HepG2 (cell line): Measurements from ENCODE around the gene DNAL4. TPM values are rescaled to one million over a fixed set of nuclear protein-coding genes. Genes with fewer than 3 reads are reported as not detected.

Experiments
- ATAC-seq: fragments of 200-7000 bp; cut with Tn5 transposase; 3 replicates; pipeline ENCODE4 v1.9.1; 2020; ENCODE audit warnings: mild to moderate bottlenecking, moderate library complexity
- BruUV-seq: library from RNA; stranded (reverse); fragments of 400-500 nt; replicated peaks from 2 replicates; lab custom pipeline; 2021; lab: Mats Ljungman, UMichigan
- CTCF ChIA-PET: fragments of 300-600 bp; formaldehyde crosslinking; extraction: SDS; loops from one replicate; lab custom pipeline; 2021; ENCODE audit warnings: low total read pairs, inconsistent platforms, low intra/inter-chr PET ratio; lab: Yijun Ruan, JAX
- POLR2A ChIA-PET: fragments of 350-600 bp; sonication (Branson Sonifier 250); formaldehyde crosslinking; loops from one replicate; lab custom pipeline; 2020; ENCODE audit warnings: antibody characterized with exemption, inconsistent platforms; lab: Yijun Ruan, JAX
- DNase-seq: peaks from one replicate; pipeline ENCODE4 v3.0.0-alpha.2; 2015; ENCODE audit warnings: low spot score
- FAIRE-seq: peaks from 3 replicates; lab custom pipeline; 2011; peaks lifted over from hg19 to GRCh38; lab: Jason Lieb, UNC
- H2AFZ ChIP-seq: one replicate; pipeline ENCODE4 v1.6.1; 2011; ENCODE audit warnings: low read length, inconsistent platforms
- H3K27ac ChIP-seq: fragments of 300-600 bp; 3 replicates; pipeline ENCODE4 v1.8.0; 2011; ENCODE audit warnings: mixed run types, mild to moderate bottlenecking, mixed read lengths, low read length, inconsistent platforms; ENCODE audit not compliant: insufficient read depth; ENCODE audit errors: extremely low read length
- H3K27me3 ChIP-seq, 2 experiments: fragments of 200-600 bp in 1 of 2; 2 replicates in 1 of 2; 3 replicates in 1 of 2; pipeline versions ENCODE4 v1.6.0 to v1.8.0; 2011; ENCODE audit warnings: low read length in 2 of 2, mild to moderate bottlenecking in 2 of 2, moderate library complexity in 2 of 2, inconsistent platforms in 1 of 2; ENCODE audit not compliant: insufficient read depth in 2 of 2, control insufficient read depth in 1 of 2
- H3K36me3 ChIP-seq, 2 experiments: fragments of 200-600 bp in 1 of 2; replicated peaks in 1 of 2; 2 replicates in 1 of 2; 3 replicates in 1 of 2; pipeline versions ENCODE4 v1.5.1 to v1.8.0; 2011; ENCODE audit warnings: low read length in 2 of 2, inconsistent platforms in 1 of 2; ENCODE audit not compliant: insufficient read depth in 2 of 2, control insufficient read depth in 1 of 2
- H3K4me1 ChIP-seq: 2 replicates; pipeline ENCODE4 v1.5.1; 2012; ENCODE audit warnings: low read length, inconsistent platforms; ENCODE audit not compliant: insufficient read depth
- H3K4me2 ChIP-seq: 2 replicates; pipeline ENCODE4 v1.6.0; 2011; ENCODE audit warnings: low read depth, low read length, inconsistent platforms
- H3K4me3 ChIP-seq, 3 experiments: fragments of 200-600 bp in 1 of 3; sonication (generic), shearing (Covaris generic) in 1 of 3; replicated peaks in 1 of 3; 2 replicates each; pipeline ENCODE4 v1.5.1; 2011 to 2016; ENCODE audit warnings: low read length in 3 of 3, inconsistent platforms in 2 of 3, low read depth in 2 of 3, mild to moderate bottlenecking in 2 of 3, control low read depth in 1 of 3, mixed read lengths in 1 of 3; ENCODE audit not compliant: insufficient read depth in 1 of 3
- H3K79me2 ChIP-seq: one replicate; pipeline ENCODE4 v1.6.1; 2011; ENCODE audit warnings: low read length, inconsistent platforms; ENCODE audit not compliant: insufficient read depth
- H3K9ac ChIP-seq: 2 replicates; pipeline ENCODE4 v1.6.0; 2011; ENCODE audit warnings: mild to moderate bottlenecking, low read depth, low read length, inconsistent platforms; ENCODE audit not compliant: insufficient read depth
- H3K9me3 ChIP-seq: 2 replicates; pipeline ENCODE4 v1.5.1; 2012; ENCODE audit warnings: mild to moderate bottlenecking, low read length
- H4K20me1 ChIP-seq: 2 replicates; pipeline ENCODE4 v1.6.0; 2011; ENCODE audit warnings: inconsistent platforms, mild to moderate bottlenecking, low read length, moderate library complexity; ENCODE audit not compliant: insufficient read depth
- AKAP8 ChIP-seq: sonication (generic); formaldehyde crosslinking; IDR thresholded peaks from 2 replicates; pipeline ENCODE4 v1.5.1; 2020; ENCODE audit warnings: mild to moderate bottlenecking, missing genetic modification reagents
- CEBPB ChIP-seq: IDR thresholded peaks from 2 replicates; pipeline ENCODE4 v1.6.1; 2011; ENCODE audit warnings: low read depth, low read length, improper control_type of control experiment, borderline replicate concordance
- HOXA5 ChIP-seq: sonication (generic); formaldehyde crosslinking; IDR thresholded peaks from 2 replicates; pipeline ENCODE4 v1.4.0; 2020; ENCODE audit warnings: missing genetic modification reagents
- REXO4 ChIP-seq: sonication (generic); formaldehyde crosslinking; IDR thresholded peaks from 2 replicates; pipeline ENCODE4 v1.8.0; 2022; ENCODE audit warnings: missing genetic modification reagents, mild to moderate bottlenecking, borderline replicate concordance
- SRF ChIP-seq: IDR thresholded peaks from 2 replicates; pipeline ENCODE4 v1.6.1; 2011; ENCODE audit warnings: mild to moderate bottlenecking, low read depth, low read length, moderate library complexity
- STAT5B ChIP-seq: sonication (generic); formaldehyde crosslinking; IDR thresholded peaks from 2 replicates; pipeline ENCODE4 v1.4.0; 2020; ENCODE audit warnings: missing genetic modification reagents
- ZNF17 ChIP-seq: sonication (generic); formaldehyde crosslinking; IDR thresholded peaks from 2 replicates; pipeline ENCODE4 v1.5.0; 2020; ENCODE audit warnings: mild to moderate bottlenecking, missing genetic modification reagents
- ZNF20 ChIP-seq: sonication (generic); formaldehyde crosslinking; IDR thresholded peaks from 2 replicates; pipeline ENCODE4 v1.4.0; 2020; ENCODE audit warnings: mild to moderate bottlenecking, moderate library complexity, missing genetic modification reagents
- ZNF569 ChIP-seq: sonication (generic); formaldehyde crosslinking; IDR thresholded peaks from 2 replicates; pipeline ENCODE4 v1.5.0; 2020; ENCODE audit warnings: mild to moderate bottlenecking, missing genetic modification reagents, moderate library complexity, borderline replicate concordance
- ZNF766 ChIP-seq: sonication (generic); formaldehyde crosslinking; IDR thresholded peaks from 2 replicates; pipeline ENCODE4 v1.5.0; 2020; ENCODE audit warnings: missing genetic modification reagents, borderline replicate concordance
- whole genome bisulfite sequencing: methylation state at CpG from one replicate; pipeline ENCODE4 v1.1.6; 2017; ENCODE audit warnings: low lambda C conversion rate; 5-methylcytosine and 5-hydroxymethylcytosine counted together
- in situ Hi-C: cut with HindIII; loops from 2 replicates; pipeline ENCODE4 v1.10.0; 2017; ENCODE audit warnings: low pct_unique_long_range_greater_than_20kb; ENCODE audit not compliant: extremely low pct_ligation_motif_present
- intact Hi-C: fragments of 100-400 bp; cut with micrococcal nuclease; formaldehyde crosslinking; loops from one replicate; pipeline ENCODE4 v1.10.0; 2022; ENCODE audit not compliant: unreplicated experiment
- polyA plus RNA-seq, 8 experiments: library from polyadenylated mRNA; depleted of rRNA in 3 of 8; stranded (reverse) in 7 of 8; unstranded in 1 of 8; fragments of >200 nt; fragmentation: Illumina TruSeq in 4 of 8; extraction: Trizol in 4 of 8; gene quantifications; 2 replicates each; pipeline versions ENCODE4 v1.2.1 to v1.2.3, GENCODE V29; 2011 to 2016; ENCODE audit warnings: low read depth in 4 of 8, missing spikeins in 1 of 8, mixed read lengths in 1 of 8; ENCODE audit not compliant: insufficient read depth in 1 of 8
- total RNA-seq, 5 experiments: library from RNA; depleted of rRNA; stranded (reverse); fragments of >200 nt; fragmentation: Illumina TruSeq; extraction: Trizol; gene quantifications; 2 replicates each; pipeline ENCODE4 v1.2.3, GENCODE V29; 2016; ENCODE audit warnings: low read depth in 1 of 5
- TF ChIP-seq, protein P1 (sequence below): IDR thresholded peaks from 2 replicates; pipeline ENCODE4 v1.6.1; 2018; ENCODE audit warnings: missing genetic modification reagents
- TF ChIP-seq, protein P2 (sequence below): sonication (generic); formaldehyde crosslinking; IDR thresholded peaks from 2 replicates; pipeline ENCODE4 v1.4.0; 2020; ENCODE audit warnings: missing genetic modification reagents
- TF ChIP-seq, protein P3 (sequence below): sonication (generic); formaldehyde crosslinking; IDR thresholded peaks from 2 replicates; pipeline ENCODE4 v1.4.0; 2020; ENCODE audit warnings: missing genetic modification reagents; ENCODE audit errors: not compliant biosample characterization
- TF ChIP-seq, protein P4 (sequence below): sonication (generic); formaldehyde crosslinking; IDR thresholded peaks from 2 replicates; pipeline ENCODE4 v1.4.0; 2020; ENCODE audit warnings: mild to moderate bottlenecking, low read depth, missing genetic modification reagents

Gene DNAL4
- total and polyA plus RNA-seq, 2 of the 13 experiments (the other 11 are each of a cell fraction or from before 2014, with no cell fraction given), result 8.0 to 10.7 TPM

DNA sequence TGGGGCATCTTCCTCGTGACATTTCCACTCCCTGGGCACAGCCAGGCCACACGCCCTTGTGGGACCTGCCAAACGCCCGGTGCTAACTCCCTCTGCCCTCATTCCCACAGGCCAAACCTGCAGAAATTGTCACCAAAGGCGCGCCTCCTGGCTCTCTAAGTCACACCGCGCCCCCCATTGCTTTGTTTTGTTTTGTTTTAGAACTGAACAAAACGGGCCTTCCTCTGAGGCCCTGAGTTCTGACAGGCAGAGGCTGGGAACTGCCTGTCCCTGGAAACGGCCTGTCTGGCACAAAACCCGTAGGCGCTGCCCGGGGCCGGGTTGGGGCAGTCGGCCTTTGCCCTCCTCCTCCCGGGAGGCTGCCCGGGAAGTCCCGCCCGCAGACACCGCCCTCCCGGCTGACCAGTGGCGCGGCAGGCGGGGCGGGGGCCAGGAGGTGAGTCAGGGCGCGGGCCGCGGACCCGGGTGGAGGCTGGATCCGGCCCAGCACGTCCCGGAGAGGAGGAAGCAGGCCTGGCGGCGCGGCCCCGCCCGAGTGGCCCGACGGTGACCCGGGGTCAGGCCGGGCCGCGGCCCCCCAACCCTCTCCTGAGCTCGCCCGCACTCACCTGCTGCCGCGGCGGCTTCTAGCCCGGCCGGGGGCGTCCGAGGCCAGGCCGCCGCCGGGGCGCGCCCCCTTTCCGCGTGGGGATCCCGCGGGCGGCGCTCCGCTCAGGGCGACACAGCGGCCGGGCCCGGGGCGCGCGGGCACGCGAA, 38.6 kb downstream of the DNAL4 start:
- FAIRE-seq (no peak), ATAC-seq (peak; percentile 79), DNase-seq (peak; percentile 80)
- Histone ChIP-seq H3K36me3 (peaks cover 19 to 26% of the 10 kb centered on the region in 2 experiments; a peak in 4 of 5 replicates), H3K79me2 (peaks cover 3% of the 10 kb centered on the region), H3K9me3 (no peaks in the 10 kb centered on the region), H3K4me2 (peak overlapping the region; percentile 99), H3K27ac (peak overlapping the region; percentile 98), H2AFZ (no peak overlapping the region), H3K4me3 (peak overlapping the region; percentile 69 to 92 (median 72)), H3K4me1 (peaks cover 54% of the 10 kb centered on the region), H4K20me1 (no peaks in the 10 kb centered on the region), H3K9ac (peak overlapping the region; percentile 84), H3K27me3 (no peaks in the 10 kb centered on the region; a peak in 2 of 5 replicates)
- ChIA-PET CTCF (no interaction called here), POLR2A (interaction anchor here (0.8 to 1.6 kb wide), 6 partner anchors 9 to 74 kb away, joined by 3 to 5 read pairs (median 4); partner anchors contain the start of gene TOMM22)
- in situ Hi-C loops, result no loop called here
- WGBS, result under 1% methylated on average over 13 of the region's 74 CpGs
- BruUV-seq, result no TSS peak
- intact Hi-C loops, result no loop called here
- TF ChIP-seq, protein P1, sequence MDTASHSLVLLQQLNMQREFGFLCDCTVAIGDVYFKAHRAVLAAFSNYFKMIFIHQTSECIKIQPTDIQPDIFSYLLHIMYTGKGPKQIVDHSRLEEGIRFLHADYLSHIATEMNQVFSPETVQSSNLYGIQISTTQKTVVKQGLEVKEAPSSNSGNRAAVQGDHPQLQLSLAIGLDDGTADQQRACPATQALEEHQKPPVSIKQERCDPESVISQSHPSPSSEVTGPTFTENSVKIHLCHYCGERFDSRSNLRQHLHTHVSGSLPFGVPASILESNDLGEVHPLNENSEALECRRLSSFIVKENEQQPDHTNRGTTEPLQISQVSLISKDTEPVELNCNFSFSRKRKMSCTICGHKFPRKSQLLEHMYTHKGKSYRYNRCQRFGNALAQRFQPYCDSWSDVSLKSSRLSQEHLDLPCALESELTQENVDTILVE (CRISPR knock-in tag), result no peak
- TF ChIP-seq, protein P2, sequence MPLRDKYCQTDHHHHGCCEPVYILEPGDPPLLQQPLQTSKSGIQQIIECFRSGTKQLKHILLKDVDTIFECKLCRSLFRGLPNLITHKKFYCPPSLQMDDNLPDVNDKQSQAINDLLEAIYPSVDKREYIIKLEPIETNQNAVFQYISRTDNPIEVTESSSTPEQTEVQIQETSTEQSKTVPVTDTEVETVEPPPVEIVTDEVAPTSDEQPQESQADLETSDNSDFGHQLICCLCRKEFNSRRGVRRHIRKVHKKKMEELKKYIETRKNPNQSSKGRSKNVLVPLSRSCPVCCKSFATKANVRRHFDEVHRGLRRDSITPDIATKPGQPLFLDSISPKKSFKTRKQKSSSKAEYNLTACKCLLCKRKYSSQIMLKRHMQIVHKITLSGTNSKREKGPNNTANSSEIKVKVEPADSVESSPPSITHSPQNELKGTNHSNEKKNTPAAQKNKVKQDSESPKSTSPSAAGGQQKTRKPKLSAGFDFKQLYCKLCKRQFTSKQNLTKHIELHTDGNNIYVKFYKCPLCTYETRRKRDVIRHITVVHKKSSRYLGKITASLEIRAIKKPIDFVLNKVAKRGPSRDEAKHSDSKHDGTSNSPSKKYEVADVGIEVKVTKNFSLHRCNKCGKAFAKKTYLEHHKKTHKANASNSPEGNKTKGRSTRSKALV, result peak; percentile 60; the same call in 1 of the 2 replicates
- TF ChIP-seq, protein P3, sequence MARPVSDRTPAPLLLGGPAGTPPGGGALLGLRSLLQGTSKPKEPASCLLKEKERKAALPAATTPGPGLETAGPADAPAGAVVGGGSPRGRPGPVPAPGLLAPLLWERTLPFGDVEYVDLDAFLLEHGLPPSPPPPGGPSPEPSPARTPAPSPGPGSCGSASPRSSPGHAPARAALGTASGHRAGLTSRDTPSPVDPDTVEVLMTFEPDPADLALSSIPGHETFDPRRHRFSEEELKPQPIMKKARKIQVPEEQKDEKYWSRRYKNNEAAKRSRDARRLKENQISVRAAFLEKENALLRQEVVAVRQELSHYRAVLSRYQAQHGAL (CRISPR knock-in tag), result no peak
- TF ChIP-seq CEBPB (no peak), SRF (no peak; the same call in 1 of the 2 replicates), REXO4 (CRISPR knock-in tag) (no peak), ZNF17 (CRISPR knock-in tag) (no peak), STAT5B (CRISPR knock-in tag) (no peak), ZNF569 (CRISPR knock-in tag) (no peak), HOXA5 (CRISPR knock-in tag) (peak; percentile 64), ZNF20 (no peak), AKAP8 (CRISPR knock-in tag) (peak; percentile 56; the same call in 1 of the 2 replicates), ZNF766 (CRISPR knock-in tag) (peak; percentile 69; the same call in 1 of the 2 replicates)
- TF ChIP-seq, protein P4, sequence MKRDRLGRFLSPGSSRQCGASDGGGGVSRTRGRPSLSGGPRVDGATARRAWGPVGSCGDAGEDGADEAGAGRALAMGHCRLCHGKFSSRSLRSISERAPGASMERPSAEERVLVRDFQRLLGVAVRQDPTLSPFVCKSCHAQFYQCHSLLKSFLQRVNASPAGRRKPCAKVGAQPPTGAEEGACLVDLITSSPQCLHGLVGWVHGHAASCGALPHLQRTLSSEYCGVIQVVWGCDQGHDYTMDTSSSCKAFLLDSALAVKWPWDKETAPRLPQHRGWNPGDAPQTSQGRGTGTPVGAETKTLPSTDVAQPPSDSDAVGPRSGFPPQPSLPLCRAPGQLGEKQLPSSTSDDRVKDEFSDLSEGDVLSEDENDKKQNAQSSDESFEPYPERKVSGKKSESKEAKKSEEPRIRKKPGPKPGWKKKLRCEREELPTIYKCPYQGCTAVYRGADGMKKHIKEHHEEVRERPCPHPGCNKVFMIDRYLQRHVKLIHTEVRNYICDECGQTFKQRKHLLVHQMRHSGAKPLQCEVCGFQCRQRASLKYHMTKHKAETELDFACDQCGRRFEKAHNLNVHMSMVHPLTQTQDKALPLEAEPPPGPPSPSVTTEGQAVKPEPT, result no peak
